IPS DF 6.9 (cell line): Measurements from ENCODE around the gene CAMSAP1.

ENCODE experiments used
- DNase-seq: peaks from one replicate; pipeline ENCODE4 v3.0.0-alpha.2; 2013; ENCODE audit warnings: low read depth, low spot score
- H3K27ac ChIP-seq: one replicate; pipeline ENCODE4 v1.5.1; 2013; ENCODE audit warnings: low read length, control low read depth
- H3K27me3 ChIP-seq: 2 replicates; pipeline ENCODE4 v1.6.1; 2013; ENCODE audit warnings: mild to moderate bottlenecking, low read length; ENCODE audit not compliant: control insufficient read depth, insufficient read depth
- H3K36me3 ChIP-seq: 2 replicates; pipeline ENCODE4 v1.6.1; 2013; ENCODE audit warnings: low read length; ENCODE audit not compliant: control insufficient read depth, insufficient read depth
- H3K4me1 ChIP-seq: 2 replicates; pipeline ENCODE4 v1.6.1; 2013; ENCODE audit warnings: low read length; ENCODE audit not compliant: control insufficient read depth, insufficient read depth
- H3K4me3 ChIP-seq: 2 replicates; pipeline ENCODE4 v1.5.1; 2013; ENCODE audit warnings: mild to moderate bottlenecking, low read length
- H3K9me3 ChIP-seq: 2 replicates; pipeline ENCODE4 v1.6.1; 2013; ENCODE audit warnings: low read length, inconsistent platforms; ENCODE audit not compliant: control insufficient read depth, insufficient read depth
- WGBS: extraction: QIAGEN DNeasy Blood & Tissue Kit; methylation state at CpG from one replicate; pipeline ENCODE4 v1.1.7; 2013; ENCODE audit warnings: mixed read lengths, missing lambda C conversion rate; ENCODE audit not compliant: insufficient read length, insufficient coverage; 5-methylcytosine and 5-hydroxymethylcytosine counted together

Gene CAMSAP1

DNA sequence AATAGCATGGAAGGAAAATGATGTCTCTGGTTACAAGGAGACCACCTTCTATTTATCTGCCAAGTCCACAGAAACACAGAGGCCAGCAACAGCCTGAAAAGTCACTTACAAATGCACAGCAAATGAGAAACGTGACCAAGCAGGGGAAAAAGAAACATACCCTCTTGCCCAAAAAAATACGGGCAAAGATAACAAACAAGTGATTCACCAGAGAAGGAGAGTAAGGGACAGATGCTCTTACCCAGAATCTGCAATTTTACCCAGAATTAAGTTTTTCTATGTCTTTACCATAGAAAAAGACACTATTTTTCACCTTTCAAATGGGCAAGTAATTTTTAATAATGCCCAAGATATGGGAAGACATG is 28.1 kb downstream of the CAMSAP1 start:
- no peak overlapping the region for H3K27ac ChIP-seq
- no peaks in the 10 kb centered on the region for H3K9me3 ChIP-seq
- WGBS, result no CpG with 5 or more reads among the region's 2 CpGs
- no peaks in the 10 kb centered on the region for H3K36me3 ChIP-seq
- H3K4me3 ChIP-seq, result no peak overlapping the region
- peaks cover 7% of the 10 kb centered on the region for H3K4me1 ChIP-seq
- DNase-seq, result no peak
- H3K27me3 ChIP-seq, result no peaks in the 10 kb centered on the region

DNA sequence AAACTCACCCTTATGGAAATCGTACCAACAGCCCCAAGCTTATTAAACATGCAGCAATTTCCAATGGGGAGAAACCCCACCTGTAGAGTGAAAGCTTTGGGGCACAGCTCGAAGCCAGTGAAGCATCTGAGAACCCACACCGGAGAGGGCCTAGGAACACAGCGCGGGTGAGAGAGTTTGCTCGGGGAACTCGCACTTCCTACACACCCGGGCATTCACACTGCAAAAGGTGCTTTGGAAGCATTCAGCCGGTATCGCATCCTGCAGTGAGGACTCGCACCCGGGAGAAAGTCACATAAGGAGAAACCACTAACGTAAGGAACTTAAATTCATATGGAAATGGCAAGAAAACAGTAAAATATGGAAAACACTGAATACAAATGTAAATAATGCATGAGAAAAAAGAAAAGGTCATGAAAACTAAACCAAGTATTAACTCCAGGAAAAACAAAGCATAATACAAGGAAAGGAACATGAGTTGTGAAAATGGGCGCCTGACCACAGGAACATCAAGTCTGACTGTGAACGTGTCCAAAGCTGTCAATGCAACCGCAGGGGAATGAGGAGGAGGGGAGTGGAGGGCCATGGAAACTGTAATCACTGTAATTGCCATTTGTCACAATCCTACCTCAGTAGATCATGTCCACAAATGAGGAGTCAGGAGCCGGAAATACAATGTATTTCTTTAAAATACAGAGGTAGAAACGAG is 28.7 kb downstream of the CAMSAP1 start:
- Histone ChIP-seq H3K9me3 (no peaks in the 10 kb centered on the region), H3K27me3 (no peaks in the 10 kb centered on the region), H3K4me1 (peaks cover 7% of the 10 kb centered on the region), H3K4me3 (no peak overlapping the region), H3K36me3 (no peaks in the 10 kb centered on the region), H3K27ac (no peak overlapping the region)
- no CpG with 5 or more reads among the region's 18 CpGs for WGBS
- no peak for DNase-seq

DNA sequence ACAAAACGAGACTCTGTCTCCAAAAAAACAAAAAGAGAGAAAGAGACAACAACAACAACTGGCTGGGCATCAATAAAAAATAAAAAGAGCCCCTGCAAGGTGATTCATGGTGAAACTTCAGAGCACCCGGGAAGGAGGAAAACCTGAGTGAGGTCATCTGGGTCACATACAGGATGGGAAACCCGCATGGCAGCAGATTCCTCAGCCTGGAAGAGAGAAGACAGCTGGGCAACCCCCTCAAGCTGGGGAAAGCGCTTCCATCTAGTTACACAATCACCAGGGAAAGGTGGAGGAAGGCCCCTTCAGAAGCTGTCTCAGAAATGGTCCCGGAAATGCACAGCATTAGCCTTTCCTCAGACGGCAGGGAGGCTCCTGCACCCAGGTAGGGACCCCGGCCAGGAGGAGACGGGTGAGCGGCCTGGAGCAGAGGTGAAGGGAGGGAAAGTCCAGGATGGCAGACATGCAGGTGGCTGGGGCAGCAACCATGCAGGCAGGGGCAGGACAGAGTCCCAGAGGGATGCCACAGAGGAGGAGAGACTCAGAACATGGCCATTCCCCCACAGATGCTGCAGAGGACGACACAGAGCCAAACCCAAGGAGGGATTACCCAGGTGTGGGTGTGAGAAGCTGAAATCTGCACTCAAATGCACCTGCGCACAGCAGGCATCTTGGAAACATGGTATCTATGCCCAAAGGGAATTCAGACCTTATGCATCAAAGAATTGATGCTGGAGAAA is 29.4 kb downstream of the CAMSAP1 start:
- no peaks in the 10 kb centered on the region for H3K36me3 ChIP-seq
- no peak overlapping the region for H3K27ac ChIP-seq
- no peak overlapping the region for H3K4me3 ChIP-seq
- no CpG with 5 or more reads among the region's 11 CpGs for WGBS
- no peaks in the 10 kb centered on the region for H3K9me3 ChIP-seq
- H3K27me3 ChIP-seq, result no peaks in the 10 kb centered on the region
- DNase-seq, result no peak
- peaks cover 7% of the 10 kb centered on the region for H3K4me1 ChIP-seq

DNA sequence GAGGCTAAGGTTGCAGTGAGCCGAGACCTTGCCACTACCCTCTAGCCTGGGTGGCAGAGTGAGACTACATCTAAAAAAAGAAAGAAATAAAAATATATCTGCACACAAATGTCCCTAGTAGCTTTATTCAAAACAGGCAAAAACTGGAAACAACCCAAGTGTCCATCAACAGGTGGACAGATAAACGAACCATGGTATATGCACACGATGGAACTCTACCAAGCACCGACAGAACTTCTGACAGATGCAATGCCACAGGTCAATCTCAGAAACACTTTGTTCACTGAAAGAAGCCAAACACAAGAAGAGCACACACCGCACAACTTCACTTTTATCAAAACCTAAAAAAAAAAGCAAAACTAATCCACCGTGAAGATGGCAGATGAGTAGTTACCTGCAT is 30.4 kb downstream of the CAMSAP1 start:
- no peaks in the 10 kb centered on the region for H3K27me3 ChIP-seq
- no peaks in the 10 kb centered on the region for H3K9me3 ChIP-seq
- peaks cover 7% of the 10 kb centered on the region for H3K4me1 ChIP-seq
- WGBS, result no CpG with 5 or more reads among the region's 6 CpGs
- no peak overlapping the region for H3K4me3 ChIP-seq
- H3K27ac ChIP-seq, result no peak overlapping the region
- no peaks in the 10 kb centered on the region for H3K36me3 ChIP-seq
- no peak for DNase-seq

DNA sequence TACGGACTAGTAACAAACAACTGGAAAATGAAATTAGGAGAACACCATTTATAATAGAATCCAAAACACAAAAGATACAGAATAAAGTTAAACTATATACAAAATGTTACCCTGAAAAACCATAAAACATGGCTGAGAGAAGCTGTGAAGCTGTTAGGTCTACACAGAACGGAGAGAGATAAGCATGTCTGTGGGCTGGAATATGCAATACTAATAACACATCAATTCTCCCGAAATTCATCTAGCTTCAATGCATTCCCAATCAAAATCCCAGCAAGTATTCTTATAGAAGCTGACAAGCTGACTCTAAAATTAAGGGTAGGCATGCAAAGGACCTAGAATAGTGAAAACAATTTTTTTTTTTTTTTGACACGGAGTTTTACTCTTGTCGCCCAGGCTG is 32.5 kb downstream of the CAMSAP1 start:
- WGBS, result no CpG with 5 or more reads among the region's 5 CpGs
- Histone ChIP-seq H3K27ac (no peak overlapping the region), H3K9me3 (no peaks in the 10 kb centered on the region), H3K4me3 (no peak overlapping the region), H3K27me3 (no peaks in the 10 kb centered on the region), H3K4me1 (peaks cover 7% of the 10 kb centered on the region), H3K36me3 (no peaks in the 10 kb centered on the region)
- no peak for DNase-seq

DNA sequence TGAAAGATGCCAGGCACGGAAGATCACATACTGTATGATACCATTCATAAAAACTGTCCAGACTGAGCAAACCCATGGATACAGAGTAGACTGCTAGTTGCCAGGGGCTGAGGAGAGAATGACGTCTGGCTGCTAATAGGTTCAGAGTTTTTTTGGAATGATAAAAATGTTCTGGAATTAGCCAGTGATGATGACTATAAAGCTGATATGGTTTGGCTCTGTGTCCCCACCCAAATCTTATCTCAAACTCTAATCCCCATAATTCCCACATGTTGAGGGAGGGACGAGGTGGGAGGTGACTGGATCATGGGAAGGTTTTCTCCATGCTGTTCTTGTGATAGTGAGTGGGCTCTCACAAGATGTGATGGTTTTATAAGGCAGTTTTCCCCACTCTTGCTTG is 37.4 kb downstream of the CAMSAP1 start:
- no peak for DNase-seq
- Histone ChIP-seq H3K9me3 (no peaks in the 10 kb centered on the region), H3K36me3 (no peaks in the 10 kb centered on the region), H3K27ac (no peak overlapping the region), H3K4me3 (no peak overlapping the region), H3K27me3 (no peaks in the 10 kb centered on the region), H3K4me1 (0 out of 2 replicates have a peak, but pooled peaks cover 1% of the 10 kb centered on the region)
- no CpG with 5 or more reads among the region's 3 CpGs for WGBS

DNA sequence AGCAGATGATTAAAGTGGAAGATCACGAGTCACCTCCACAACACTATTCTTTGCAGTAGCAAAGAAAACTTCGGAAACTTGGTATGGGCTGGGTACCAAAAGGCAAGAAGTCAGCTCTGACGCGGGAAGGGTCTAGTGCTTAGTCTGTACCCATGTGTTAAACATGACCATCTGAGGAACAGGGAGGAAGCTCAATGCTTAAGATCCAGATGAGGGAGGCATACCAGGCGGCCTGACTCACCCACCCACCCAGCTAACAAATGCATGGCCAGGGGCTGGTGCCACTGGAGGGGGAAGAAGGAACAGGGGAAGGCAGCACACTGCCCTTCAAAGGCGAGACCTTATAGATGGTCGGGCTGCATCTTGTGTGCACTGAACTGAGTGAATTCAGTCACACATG is 41.8 kb downstream of the CAMSAP1 start:
- no peak overlapping the region for H3K27ac ChIP-seq
- H3K9me3 ChIP-seq, result no peaks in the 10 kb centered on the region
- peaks cover 4% of the 10 kb centered on the region; the same call in 1 of the 2 replicates for H3K4me1 ChIP-seq
- no peak for DNase-seq
- no peak overlapping the region for H3K4me3 ChIP-seq
- no peaks in the 10 kb centered on the region for H3K27me3 ChIP-seq
- 0 out of 2 replicates have a peak, but pooled peaks cover 2% of the 10 kb centered on the region for H3K36me3 ChIP-seq
- no CpG with 5 or more reads among the region's 7 CpGs for WGBS

DNA sequence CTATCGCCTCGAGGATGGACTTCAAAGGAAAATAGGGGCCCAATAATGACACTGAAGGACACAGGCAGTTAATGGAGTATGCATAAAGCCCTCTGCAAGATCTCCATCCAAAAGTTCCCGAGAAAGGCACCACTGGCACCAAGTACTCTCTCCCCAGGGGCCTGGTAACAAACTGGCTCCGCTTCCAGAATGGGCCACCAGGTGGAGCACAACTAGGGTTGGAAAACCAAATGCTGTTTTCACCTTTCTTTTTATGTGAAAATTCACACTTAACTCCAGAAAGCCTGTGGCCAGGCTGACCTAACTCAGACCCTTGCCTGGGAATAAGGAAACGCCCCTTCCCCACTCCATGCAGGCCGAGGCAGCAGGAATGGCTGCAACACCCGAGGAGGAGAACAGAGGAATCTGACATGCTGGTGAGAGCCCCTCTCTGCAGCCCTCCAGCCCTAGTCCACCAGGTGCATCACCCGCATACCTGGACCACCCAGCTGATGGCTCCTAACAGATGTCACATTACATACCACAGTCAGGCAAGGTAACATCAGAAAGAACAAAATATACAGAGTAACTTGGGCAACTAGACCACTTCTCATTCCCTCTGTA is 42.8 kb downstream of the CAMSAP1 start:
- WGBS, result no CpG with 5 or more reads among the region's 8 CpGs
- DNase-seq, result no peak

DNA sequence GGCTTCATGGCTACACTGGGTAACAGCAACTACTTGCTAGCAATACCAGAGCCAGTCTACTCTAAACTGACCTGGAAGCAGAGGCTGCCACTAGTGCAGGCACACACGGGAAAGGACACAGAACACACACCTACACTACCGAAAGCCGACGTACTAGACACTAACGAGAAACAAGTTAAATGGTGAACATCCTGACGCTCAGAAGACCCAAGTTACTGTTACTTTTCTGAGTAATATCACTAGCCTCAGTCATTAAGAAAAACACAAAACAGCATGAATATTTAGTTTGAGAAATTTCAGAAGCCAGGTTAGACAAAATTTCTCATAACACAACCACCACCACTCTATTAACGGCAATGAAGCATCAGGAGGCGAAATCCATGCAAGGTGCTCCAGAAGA is 44.5 kb downstream of the CAMSAP1 start:
- Histone ChIP-seq H3K4me3 (no peak overlapping the region), H3K36me3 (0 out of 2 replicates have a peak, but pooled peaks cover 2% of the 10 kb centered on the region), H3K27ac (no peak overlapping the region), H3K4me1 (peaks cover 2% of the 10 kb centered on the region; the same call in 1 of the 2 replicates), H3K9me3 (no peaks in the 10 kb centered on the region), H3K27me3 (no peaks in the 10 kb centered on the region)
- no CpG with 5 or more reads among the region's 8 CpGs for WGBS
- no peak for DNase-seq

More for the DNA sequence above, 42.8 kb downstream of the CAMSAP1 start:
- H3K27ac ChIP-seq, result no peak overlapping the region
- 0 out of 2 replicates have a peak, but pooled peaks cover 2% of the 10 kb centered on the region for H3K36me3 ChIP-seq
- no peaks in the 10 kb centered on the region for H3K27me3 ChIP-seq
- H3K9me3 ChIP-seq, result no peaks in the 10 kb centered on the region
- H3K4me1 ChIP-seq, result peaks cover 4% of the 10 kb centered on the region; the same call in 1 of the 2 replicates
- no peak overlapping the region for H3K4me3 ChIP-seq

DNA sequence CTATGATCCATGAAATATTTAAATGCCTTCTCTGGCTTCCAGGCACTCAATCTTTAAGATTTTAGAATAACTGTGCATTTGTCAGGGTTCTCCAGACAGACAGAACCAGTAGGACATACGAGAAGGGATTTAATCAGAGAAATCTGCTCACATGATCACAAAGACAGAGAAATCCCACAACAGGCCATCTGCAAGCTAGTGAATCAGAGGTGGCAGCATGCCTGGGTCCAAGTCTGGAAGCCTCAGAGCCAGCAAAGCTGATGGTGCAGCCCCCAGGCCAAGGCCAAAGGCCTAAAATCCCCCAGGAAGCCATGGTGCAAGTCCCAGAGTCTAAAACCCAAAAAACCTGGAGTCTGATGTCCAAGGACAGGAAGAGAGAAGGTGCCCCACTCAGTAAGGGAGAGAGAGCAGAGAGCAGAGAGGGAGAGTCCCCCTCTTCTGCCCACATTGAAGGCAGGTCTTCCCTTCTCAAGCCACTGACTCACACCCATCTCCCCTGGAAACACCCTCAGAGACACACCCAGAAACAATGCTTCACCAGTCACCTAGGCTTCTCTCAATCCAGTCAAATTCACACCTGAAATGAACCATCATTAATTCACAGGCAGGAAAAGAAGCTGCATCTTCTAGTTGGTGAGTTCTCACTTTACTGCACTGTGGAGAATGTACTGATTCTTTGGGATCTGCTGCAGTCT is 48.7 kb downstream of the CAMSAP1 start:
- DNase-seq, result no peak
- Histone ChIP-seq H3K36me3 (peaks cover 6% of the 10 kb centered on the region; the same call in 1 of the 2 replicates), H3K4me3 (no peak overlapping the region), H3K27ac (no peak overlapping the region), H3K4me1 (no peaks in the 10 kb centered on the region), H3K9me3 (no peaks in the 10 kb centered on the region), H3K27me3 (no peaks in the 10 kb centered on the region)
- WGBS, result no CpG with 5 or more reads among the region's 1 CpG
